ENCODE data around the gene KIF21B.
A peak's percentile ranks its signal among the peaks of the same experiment; 100 is the strongest.

KIF21B gene

GRCh38 chr1:201016943-201017827 lies 6.3 kb downstream of the KIF21B start:
- no peak for TF ChIP-seq POLR2AphosphoS5 (IDR thresholded peaks at IDR 0.05; ENCODE audit: low read depth, low read length)
- TF ChIP-seq POLR2A (IDR thresholded peaks at IDR 0.05; ENCODE audit: low read depth, low read length): no peak
- TF ChIP-seq TAF1 (IDR thresholded peaks at IDR 0.05; ENCODE audit: borderline replicate concordance, low read depth, low read length): no peak
- DNase-seq (ENCODE audit: insufficient read length) (no peak), FAIRE-seq (no peak)

GRCh38 chr1:201016211-201016651 lies 7.3 kb downstream of the KIF21B start:
- no peak for TF ChIP-seq POLR2AphosphoS5 (IDR thresholded peaks at IDR 0.05; ENCODE audit: low read depth, low read length)
- DNase-seq (ENCODE audit: insufficient read length) (no peak), FAIRE-seq (no peak)

GRCh38 chr1:201015551-201016091 lies 7.9 kb downstream of the KIF21B start:
- no peak for TF ChIP-seq TAF1 (IDR thresholded peaks at IDR 0.05; ENCODE audit: borderline replicate concordance, low read depth, low read length)
- no peak for TF ChIP-seq POLR2A (IDR thresholded peaks at IDR 0.05; ENCODE audit: low read depth, low read length)
- TF ChIP-seq POLR2AphosphoS5 (IDR thresholded peaks at IDR 0.05; ENCODE audit: low read depth, low read length): no peak
- FAIRE-seq (no peak), DNase-seq (ENCODE audit: insufficient read length) (no peak)

GRCh38 chr1:201014816-201015200 lies 8.7 kb downstream of the KIF21B start:
- DNase-seq (ENCODE audit: insufficient read length) (no peak), FAIRE-seq (no peak)
- TF ChIP-seq TAF1 (IDR thresholded peaks at IDR 0.05; ENCODE audit: borderline replicate concordance, low read depth, low read length) (no peak), POLR2A (IDR thresholded peaks at IDR 0.05; ENCODE audit: low read depth, low read length) (no peak), POLR2AphosphoS5 (IDR thresholded peaks at IDR 0.05; ENCODE audit: low read depth, low read length) (no peak)

GRCh38 chr1:201013991-201014815 lies 9.3 kb downstream of the KIF21B start:
- TF ChIP-seq POLR2A (IDR thresholded peaks at IDR 0.05; ENCODE audit: low read depth, low read length) (no peak), POLR2AphosphoS5 (IDR thresholded peaks at IDR 0.05; ENCODE audit: low read depth, low read length) (no peak), TAF1 (IDR thresholded peaks at IDR 0.05; ENCODE audit: borderline replicate concordance, low read depth, low read length) (no peak)
- FAIRE-seq (no peak), DNase-seq (ENCODE audit: insufficient read length) (no peak)

GRCh38 chr1:201013031-201013485 lies 10.5 kb downstream of the KIF21B start:
- TF ChIP-seq POLR2AphosphoS5 (IDR thresholded peaks at IDR 0.05; ENCODE audit: low read depth, low read length) (no peak), POLR2A (IDR thresholded peaks at IDR 0.05; ENCODE audit: low read depth, low read length) (no peak), TAF1 (IDR thresholded peaks at IDR 0.05; ENCODE audit: borderline replicate concordance, low read depth, low read length) (no peak)
- FAIRE-seq (no peak), DNase-seq (ENCODE audit: insufficient read length) (no peak)

- TF ChIP-seq POLR2A (IDR thresholded peaks at IDR 0.05; ENCODE audit: low read depth, low read length): no peak
- TF ChIP-seq POLR2AphosphoS5 (IDR thresholded peaks at IDR 0.05; ENCODE audit: low read depth, low read length): no peak
- TF ChIP-seq TAF1 (IDR thresholded peaks at IDR 0.05; ENCODE audit: borderline replicate concordance, low read depth, low read length): no peak
- DNase-seq (ENCODE audit: insufficient read length): no peak
- FAIRE-seq: no peak
Measured at GRCh38 chr1:201011616-201012015, 11.9 kb downstream of the KIF21B start.

- TF ChIP-seq POLR2A (IDR thresholded peaks at IDR 0.05; ENCODE audit: low read depth, low read length) (no peak), TAF1 (IDR thresholded peaks at IDR 0.05; ENCODE audit: borderline replicate concordance, low read depth, low read length) (no peak), POLR2AphosphoS5 (IDR thresholded peaks at IDR 0.05; ENCODE audit: low read depth, low read length) (no peak)
- FAIRE-seq: no peak
- no peak for DNase-seq (ENCODE audit: insufficient read length)
Measured at GRCh38 chr1:201009962-201010645, 13.4 kb downstream of the KIF21B start.

- TF ChIP-seq POLR2AphosphoS5 (IDR thresholded peaks at IDR 0.05; ENCODE audit: low read depth, low read length): no peak
- no peak for TF ChIP-seq TAF1 (IDR thresholded peaks at IDR 0.05; ENCODE audit: borderline replicate concordance, low read depth, low read length)
- no peak for TF ChIP-seq POLR2A (IDR thresholded peaks at IDR 0.05; ENCODE audit: low read depth, low read length)
- DNase-seq (ENCODE audit: insufficient read length) (no peak), FAIRE-seq (no peak)
Measured at GRCh38 chr1:201008666-201009360, 14.7 kb downstream of the KIF21B start.

GRCh38 chr1:201007481-201007880 lies 16.0 kb downstream of the KIF21B start:
- no peak for TF ChIP-seq TAF1 (IDR thresholded peaks at IDR 0.05; ENCODE audit: borderline replicate concordance, low read depth, low read length)
- no peak for TF ChIP-seq POLR2A (IDR thresholded peaks at IDR 0.05; ENCODE audit: low read depth, low read length)
- TF ChIP-seq POLR2AphosphoS5 (IDR thresholded peaks at IDR 0.05; ENCODE audit: low read depth, low read length): 0 out of 2 replicates have a peak, but pooled peaks have one; percentile 25
- DNase-seq (ENCODE audit: insufficient read length) (no peak), FAIRE-seq (no peak)
